K562 (cell line): ENCODE data around the gene DISC1. TPM values are rescaled to one million over a fixed set of nuclear protein-coding genes. Genes with fewer than 3 reads are reported as not detected.

Source experiments
- ATAC-seq: fragments of 200-7000 bp; cut with Tn5 transposase; 3 replicates; pipeline ENCODE4 v1.9.1; 2020; ENCODE audit warnings: moderate library complexity
- BruUV-seq: library from RNA; stranded (reverse); fragments of 400-500 nt; replicated peaks from 2 replicates; lab custom pipeline; 2021; lab: Mats Ljungman, UMichigan
- CTCF ChIA-PET: fragments of 300-600 bp; formaldehyde crosslinking; extraction: SDS; loops from one replicate; lab custom pipeline; 2021; ENCODE audit warnings: low intra/inter-chr PET ratio; lab: Yijun Ruan, JAX
- POLR2A ChIA-PET: fragments of 300-600, 350-650 bp; sonication (Branson Sonifier 250); formaldehyde crosslinking; extraction: SDS; loops from one replicate; lab custom pipeline; 2021; ENCODE audit warnings: antibody characterized with exemption, inconsistent platforms; lab: Yijun Ruan, JAX
- DNase-seq, 4 experiments: peaks; one replicate each; pipeline versions ENCODE4 v3.0.0 to v3.0.0-alpha.2; 2011 to 2018; ENCODE audit warnings: low spot score in 3 of 4, mixed read lengths in 3 of 4; ENCODE audit errors: extremely low read depth in 1 of 4
- FAIRE-seq: peaks from 2 replicates; lab custom pipeline; 2011; peaks lifted over from hg19 to GRCh38; lab: Jason Lieb, UNC
- H2AFZ ChIP-seq: 2 replicates; pipeline ENCODE4 v1.6.0; 2011; ENCODE audit warnings: low read depth, low read length, control low read depth, inconsistent platforms
- H3K27ac ChIP-seq: fragments of 200-600 bp; 3 replicates; pipeline ENCODE4 v1.8.0; 2011; ENCODE audit warnings: low read depth, mild to moderate bottlenecking, control low read depth, inconsistent platforms, low read length, moderate library complexity, mixed read lengths; ENCODE audit errors: extremely low read depth
- H3K27me3 ChIP-seq, 2 experiments: fragments of 300-600 bp in 1 of 2; 2 replicates in 1 of 2; 3 replicates in 1 of 2; pipeline versions ENCODE4 v1.6.0 to v1.8.0; 2011; ENCODE audit warnings: inconsistent platforms in 2 of 2, low read length in 2 of 2, mild to moderate bottlenecking in 1 of 2, mixed read lengths in 1 of 2, moderate library complexity in 1 of 2; ENCODE audit not compliant: control insufficient read depth in 2 of 2, insufficient read depth in 2 of 2
- H3K36me3 ChIP-seq: fragments of 300-600 bp; 3 replicates; pipeline ENCODE4 v1.8.0; 2011; ENCODE audit warnings: mild to moderate bottlenecking, low read length, inconsistent platforms; ENCODE audit not compliant: control insufficient read depth, insufficient read depth
- H3K4me1 ChIP-seq, 2 experiments: fragments of 200-600 bp in 1 of 2; replicated peaks in 1 of 2; 2 replicates in 1 of 2; 3 replicates in 1 of 2; pipeline versions ENCODE4 v1.5.1 to v1.8.0; 2011; ENCODE audit warnings: inconsistent platforms in 2 of 2, low read length in 2 of 2, mild to moderate bottlenecking in 1 of 2, mixed read lengths in 1 of 2, moderate library complexity in 1 of 2; ENCODE audit not compliant: control insufficient read depth in 2 of 2, insufficient read depth in 2 of 2
- H3K4me2 ChIP-seq: 2 replicates; pipeline ENCODE4 v1.6.1; 2011; ENCODE audit warnings: low read length, control low read depth, inconsistent platforms, mixed read lengths; ENCODE audit not compliant: insufficient read depth
- H3K4me3 ChIP-seq: fragments of 200-600 bp; sonication (generic), shearing (Covaris generic); 2 replicates; pipeline ENCODE4 v1.5.1; 2016; ENCODE audit warnings: control low read depth, inconsistent platforms
- H3K79me2 ChIP-seq: fragments of 200-600 bp; 3 replicates; pipeline ENCODE4 v1.8.0; 2011; ENCODE audit warnings: low read length, inconsistent platforms; ENCODE audit not compliant: control insufficient read depth, insufficient read depth
- H3K9ac ChIP-seq, 2 experiments: 2 replicates each; pipeline versions ENCODE4 v1.6.0 to v1.6.1; 2011; ENCODE audit warnings: low read depth in 2 of 2, low read length in 2 of 2, control low read depth in 1 of 2, inconsistent platforms in 1 of 2, mild to moderate bottlenecking in 1 of 2, mixed read lengths in 1 of 2; ENCODE audit not compliant: insufficient read depth in 1 of 2
- H3K9me1 ChIP-seq: one replicate; pipeline ENCODE4 v1.6.0; 2011; ENCODE audit warnings: inconsistent platforms, mild to moderate bottlenecking, low read length, moderate library complexity; ENCODE audit not compliant: control insufficient read depth, insufficient read depth
- H3K9me3 ChIP-seq: replicated peaks from 2 replicates; pipeline ENCODE4 v1.5.1; 2011; ENCODE audit warnings: low read depth, low read length, inconsistent platforms; ENCODE audit not compliant: control insufficient read depth, insufficient read depth
- H4K20me1 ChIP-seq: replicated peaks from 2 replicates; pipeline ENCODE4 v1.6.1; 2011; ENCODE audit warnings: low read length, inconsistent platforms, mixed read lengths; ENCODE audit not compliant: control insufficient read depth, insufficient read depth
- BDP1 ChIP-seq: IDR thresholded peaks from 3 replicates; pipeline ENCODE4 v1.6.1; 2011; ENCODE audit not compliant: insufficient read length, insufficient read depth
- EHMT2 ChIP-seq: fragments of 450-650 bp; IDR thresholded peaks from 2 replicates; pipeline ENCODE4 v1.6.1; 2018; ENCODE audit warnings: antibody characterized with exemption
- EWSR1 ChIP-seq: fragments of 450-650 bp; IDR thresholded peaks from 2 replicates; pipeline ENCODE4 v1.6.1; 2018; ENCODE audit warnings: borderline replicate concordance, mild to moderate bottlenecking, low read depth, moderate library complexity; ENCODE audit not compliant: partially characterized antibody
- FOXJ3 ChIP-seq: sonication (generic); formaldehyde crosslinking; IDR thresholded peaks from 2 replicates; pipeline ENCODE4 v1.4.0; 2020; ENCODE audit warnings: mild to moderate bottlenecking, missing genetic modification reagents
- GATAD2A ChIP-seq: fragments of 450-650 bp; IDR thresholded peaks from 2 replicates; pipeline ENCODE4 v1.6.1; 2017
- NR3C1 ChIP-seq: sonication (generic); formaldehyde crosslinking; IDR thresholded peaks from 2 replicates; pipeline ENCODE4 v1.8.1; 2022; ENCODE audit warnings: missing genetic modification reagents
- NR4A1 ChIP-seq, 2 experiments: fragments of 250-450 bp in 1 of 2; fragments of 450-650 bp in 1 of 2; sonication (Bioruptor Pico) in 1 of 2; IDR thresholded peaks; 2 replicates each; pipeline versions ENCODE4 v1.4.0 to v1.6.1; 2016 to 2020; ENCODE audit warnings: mild to moderate bottlenecking in 2 of 2, missing compliant biosample characterization in 1 of 2, missing genetic modification characterization in 1 of 2, moderate library complexity in 1 of 2
- PHB2 ChIP-seq: fragments of 450-650 bp; IDR thresholded peaks from 2 replicates; pipeline ENCODE4 v1.6.1; 2017; ENCODE audit warnings: low read depth
- RCOR1 ChIP-seq, 2 experiments: IDR thresholded peaks; 2 replicates each; pipeline ENCODE4 v1.6.1; 2012; ENCODE audit warnings: low read depth in 2 of 2, low read length in 2 of 2, borderline replicate concordance in 1 of 2, improper control_type of control experiment in 1 of 2
- RFX7 ChIP-seq: fragments of 250-450 bp; sonication (Bioruptor Pico); IDR thresholded peaks from 2 replicates; pipeline ENCODE4 v1.5.1; 2021; ENCODE audit warnings: mild to moderate bottlenecking
- ZC3H8 ChIP-seq: fragments of 450-650 bp; IDR thresholded peaks from 2 replicates; pipeline ENCODE4 v1.6.1; 2017
- ZNF24 ChIP-seq: fragments of 450-650 bp; IDR thresholded peaks from 2 replicates; pipeline ENCODE4 v1.6.1; 2016
- ZNF316 ChIP-seq: fragments of 450-650 bp; IDR thresholded peaks from 2 replicates; pipeline ENCODE4 v1.6.1; 2016
- ZNF589 ChIP-seq: fragments of 200-800 bp; sonication (Bioruptor generic); IDR thresholded peaks from 2 replicates; pipeline ENCODE4 v1.6.1; 2016; ENCODE audit warnings: low read depth, missing genetic modification characterization, missing compliant biosample characterization
- ZNF75A ChIP-seq: fragments of 450-650 bp; formaldehyde crosslinking; IDR thresholded peaks from 2 replicates; pipeline ENCODE4 v1.4.0; 2020; ENCODE audit warnings: mild to moderate bottlenecking
- ZNF778 ChIP-seq: fragments of 450-650 bp; formaldehyde crosslinking; IDR thresholded peaks from 2 replicates; pipeline ENCODE4 v1.4.0; 2020; ENCODE audit warnings: mild to moderate bottlenecking, moderate library complexity
- WGBS: fragments of 100-300 bp; shearing (Covaris generic); methylation state at CpG from one replicate; pipeline ENCODE4 v1.1.6; 2016; ENCODE audit warnings: low coverage, mixed read lengths; ENCODE audit not compliant: insufficient coverage; ENCODE audit errors: missing lambda C conversion rate; 5-methylcytosine and 5-hydroxymethylcytosine counted together
- in situ Hi-C: fragments of 300-500 bp; cut with MboI; formaldehyde crosslinking; loops from 4 replicates; pipeline ENCODE4 v1.15.0; 2018; ENCODE audit warnings: inconsistent platforms, mixed read lengths
- intact Hi-C: fragments of 100-400 bp; cut with micrococcal nuclease; formaldehyde crosslinking; loops from 2 replicates; pipeline ENCODE4 v1.14.2; 2022
- polyA plus RNA-seq, 8 experiments: library from polyadenylated mRNA; depleted of rRNA in 4 of 8; stranded (reverse) in 5 of 8; unstranded in 3 of 8; fragments of >200 nt; fragmentation: Nextera tagmentation in 2 of 8; fragmentation: Illumina TruSeq in 1 of 8; extraction: Ambion mirVana in 2 of 8; extraction: Trizol in 1 of 8; gene quantifications; 2 replicates each; pipeline versions ENCODE4 v1.2.1 to v1.2.3, GENCODE V29; 2011 to 2014; ENCODE audit warnings: inconsistent platforms in 1 of 8, missing spikeins in 1 of 8
- total RNA-seq, 7 experiments: library from RNA; depleted of rRNA in 6 of 7; stranded (reverse); fragments of >200 nt in 6 of 7; fragmentation: Illumina TruSeq in 2 of 7; extraction: Trizol in 2 of 7; gene quantifications; 2 replicates each; pipeline versions ENCODE4 v1.2.1 to v1.2.3, GENCODE V29; 2011 to 2021; ENCODE audit warnings: low replicate concordance in 1 of 7
- TF ChIP-seq, protein P1 (sequence below): sonication (generic); formaldehyde crosslinking; IDR thresholded peaks from 2 replicates; pipeline ENCODE4 v1.8.0; 2022; ENCODE audit warnings: missing genetic modification reagents, mild to moderate bottlenecking, borderline replicate concordance
- TF ChIP-seq, protein P2 (sequence below): fragments of 250-450 bp; sonication (Bioruptor Pico); IDR thresholded peaks from 2 replicates; pipeline ENCODE4 v1.5.0; 2021
- TF ChIP-seq, protein P3 (sequence below), 2 experiments: fragments of 450-650 bp; conservative IDR thresholded peaks; 2 replicates each; pipeline ENCODE4 v1.6.1; 2017; ENCODE audit warnings: mild to moderate bottlenecking in 2 of 2, moderate library complexity in 2 of 2

DISC1 gene
- total and polyA plus RNA-seq, 9 of the 15 experiments (the other 6 are each of a cell fraction or from before 2014, with no cell fraction given) = 0.01 to 0.11 (median 0.08) TPM; not detected in 1

DNA sequence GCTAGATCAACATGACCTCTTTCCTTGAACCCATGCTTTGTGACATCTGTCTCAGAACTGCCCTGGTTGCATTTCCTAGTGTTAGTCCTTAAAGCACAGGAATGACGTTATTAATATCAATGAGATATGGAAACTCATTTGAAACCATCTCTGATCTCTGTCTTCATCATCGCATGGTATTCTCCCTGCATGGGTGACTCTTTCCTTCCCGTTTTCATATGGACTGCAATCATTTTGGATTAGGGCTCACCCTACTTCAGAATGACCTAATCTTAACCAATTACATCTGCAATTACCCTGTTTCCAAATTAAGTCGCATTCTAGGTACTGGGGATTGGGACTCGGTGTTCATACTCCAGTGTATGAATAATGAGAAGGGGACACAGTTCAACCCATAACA lies 41.7 kb upstream of the DISC1 start (continued):
- TF ChIP-seq, protein P1, sequence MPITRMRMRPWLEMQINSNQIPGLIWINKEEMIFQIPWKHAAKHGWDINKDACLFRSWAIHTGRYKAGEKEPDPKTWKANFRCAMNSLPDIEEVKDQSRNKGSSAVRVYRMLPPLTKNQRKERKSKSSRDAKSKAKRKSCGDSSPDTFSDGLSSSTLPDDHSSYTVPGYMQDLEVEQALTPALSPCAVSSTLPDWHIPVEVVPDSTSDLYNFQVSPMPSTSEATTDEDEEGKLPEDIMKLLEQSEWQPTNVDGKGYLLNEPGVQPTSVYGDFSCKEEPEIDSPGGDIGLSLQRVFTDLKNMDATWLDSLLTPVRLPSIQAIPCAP (CRISPR knock-in tag) = no peak

DNA sequence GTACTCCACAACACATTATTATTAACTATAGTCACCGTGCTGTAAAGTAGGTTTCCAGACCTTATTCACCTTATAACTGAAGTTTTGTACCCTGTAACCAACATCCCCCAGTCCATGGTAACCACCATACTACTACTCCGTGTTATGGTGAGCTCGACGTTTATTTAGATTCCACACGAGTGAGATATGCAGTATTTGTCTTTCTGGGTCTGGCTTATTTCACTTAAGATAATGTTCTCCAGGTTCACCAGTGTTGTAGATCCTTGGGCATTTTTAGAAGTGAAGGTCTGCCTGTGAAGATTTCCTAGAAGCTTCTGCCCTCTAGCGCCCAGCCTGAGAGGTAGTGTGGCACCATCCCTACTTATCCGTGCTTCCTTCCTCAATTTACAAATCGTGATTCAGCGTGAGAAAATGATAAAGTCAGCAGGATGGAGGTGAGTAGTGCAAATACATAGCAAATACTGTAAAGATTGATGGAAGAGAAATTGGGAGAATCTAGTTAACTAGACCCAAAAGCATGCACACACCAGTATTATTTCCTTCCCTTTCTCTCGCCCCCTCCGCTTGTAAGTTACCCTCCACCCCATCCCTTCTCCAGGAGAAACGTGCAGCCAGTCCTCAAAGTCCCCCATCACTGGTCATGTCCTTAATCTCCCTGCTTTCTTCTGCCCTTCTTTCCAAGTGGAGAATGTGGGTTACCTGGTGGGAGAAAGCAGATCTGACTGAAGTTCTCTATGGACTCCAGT lies 36.0 kb upstream of the DISC1 start:
- BruUV-seq = no TSS peak
- Histone ChIP-seq H3K4me3 (no peak overlapping the region), H3K27ac (no peak overlapping the region), H3K9me3 (no peaks in the 10 kb centered on the region), H4K20me1 (no peaks in the 10 kb centered on the region), H3K79me2 (no peaks in the 10 kb centered on the region), H3K9me1 (no peaks in the 10 kb centered on the region), H3K4me2 (0 out of 2 replicates have a peak overlapping the region, but pooled peaks have one; percentile 12), H2AFZ (peak overlapping the region; percentile 71), H3K27me3 (no peaks in the 10 kb centered on the region), H3K9ac (no peak overlapping the region), H3K36me3 (no peaks in the 10 kb centered on the region), H3K4me1 (no peaks in the 10 kb centered on the region; a peak in 1 of 5 replicates)
- intact Hi-C loops (loop anchor here (1.0 to 10.0 kb wide), 3 partner anchors 232 to 676 kb away; no protein-coding TSS in a partner anchor), in situ Hi-C loops (no loop called here)
- peak; percentile 95 for ATAC-seq
- ChIA-PET POLR2A (interaction anchor here (0.7 kb wide), 2 partner anchors 10 to 11 kb away, joined by 3 to 4 read pairs; no protein-coding TSS in a partner anchor), CTCF (interaction anchor here (1.1 to 2.2 kb wide), 2 partner anchors 233 to 236 kb away, joined by 3 to 14 read pairs; no protein-coding TSS in a partner anchor)
- 19% methylated on average over 12 of the region's 12 CpGs for WGBS
- FAIRE-seq = peak; percentile 82
- peak in 2 of 4 experiments; percentile 49 to 70 for DNase-seq
- TF ChIP-seq ZNF316 (peak; percentile 12; the same call in 1 of the 2 replicates), ZNF24 (no peak), NR3C1 (CRISPR knock-in tag) (no peak), ZNF75A (CRISPR knock-in tag) (no peak), EHMT2 (no peak), EWSR1 (no peak), BDP1 (no peak), NR4A1 (CRISPR knock-in tag; IDR thresholded peaks at IDR 0.05) (no peak), NR4A1 (tag; IDR thresholded peaks at IDR 0.05) (no peak), PHB2 (no peak), ZC3H8 (no peak), ZNF778 (CRISPR knock-in tag) (no peak), ZNF589 (CRISPR knock-in tag) (no peak), FOXJ3 (CRISPR knock-in tag) (no peak), GATAD2A (no peak), RCOR1 (IDR thresholded peaks at IDR 0.05; ENCODE audit: borderline replicate concordance in 1 of 2, low read depth in 2 of 2, low read length in 2 of 2) (peak in 1 of 2 experiments; percentile 30; a peak in 1 of 4 replicates), RFX7 (CRISPR knock-in tag) (no peak)
- TF ChIP-seq, protein P2, sequence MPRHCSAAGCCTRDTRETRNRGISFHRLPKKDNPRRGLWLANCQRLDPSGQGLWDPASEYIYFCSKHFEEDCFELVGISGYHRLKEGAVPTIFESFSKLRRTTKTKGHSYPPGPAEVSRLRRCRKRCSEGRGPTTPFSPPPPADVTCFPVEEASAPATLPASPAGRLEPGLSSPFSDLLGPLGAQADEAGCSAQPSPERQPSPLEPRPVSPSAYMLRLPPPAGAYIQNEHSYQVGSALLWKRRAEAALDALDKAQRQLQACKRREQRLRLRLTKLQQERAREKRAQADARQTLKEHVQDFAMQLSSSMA (CRISPR knock-in tag) = no peak
- TF ChIP-seq, protein P3, sequence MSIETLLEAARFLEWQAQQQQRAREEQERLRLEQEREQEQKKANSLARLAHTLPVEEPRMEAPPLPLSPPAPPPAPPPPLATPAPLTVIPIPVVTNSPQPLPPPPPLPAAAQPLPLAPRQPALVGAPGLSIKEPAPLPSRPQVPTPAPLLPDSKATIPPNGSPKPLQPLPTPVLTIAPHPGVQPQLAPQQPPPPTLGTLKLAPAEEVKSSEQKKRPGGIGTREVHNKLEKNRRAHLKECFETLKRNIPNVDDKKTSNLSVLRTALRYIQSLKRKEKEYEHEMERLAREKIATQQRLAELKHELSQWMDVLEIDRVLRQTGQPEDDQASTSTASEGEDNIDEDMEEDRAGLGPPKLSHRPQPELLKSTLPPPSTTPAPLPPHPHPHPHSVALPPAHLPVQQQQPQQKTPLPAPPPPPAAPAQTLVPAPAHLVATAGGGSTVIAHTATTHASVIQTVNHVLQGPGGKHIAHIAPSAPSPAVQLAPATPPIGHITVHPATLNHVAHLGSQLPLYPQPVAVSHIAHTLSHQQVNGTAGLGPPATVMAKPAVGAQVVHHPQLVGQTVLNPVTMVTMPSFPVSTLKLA (conservative IDR thresholded peaks at IDR 0.05) = no peak
